Liver (tissue), 9 donors: ENCODE data around the gene MBD4. TPM values are rescaled to one million over a fixed set of nuclear protein-coding genes. Genes with fewer than 3 reads are reported as not detected.

Experiments
- DNase-seq: peaks from one replicate; pipeline ENCODE4 v3.0.0-alpha.2; 2017; ENCODE audit warnings: low spot score
- H3K27ac ChIP-seq, 2 donors: one replicate each; pipeline ENCODE4 v1.7.0; 2013; ENCODE audit warnings: inconsistent platforms in 2 of 2, low read length in 2 of 2, control low read depth in 1 of 2, low read depth in 1 of 2, mild to moderate bottlenecking in 1 of 2
- H3K27me3 ChIP-seq, 4 donors: one replicate each; pipeline versions ENCODE4 v1.6.1 to v1.7.0; 2013; ENCODE audit warnings: low read length in 3 of 4, inconsistent platforms in 1 of 4, mild to moderate bottlenecking in 1 of 4, moderate library complexity in 1 of 4; ENCODE audit not compliant: control insufficient read depth in 4 of 4, insufficient read depth in 4 of 4
- H3K36me3 ChIP-seq, 4 donors: one replicate each; pipeline versions ENCODE4 v1.6.1 to v1.7.0; 2013; ENCODE audit warnings: low read length in 3 of 4, mild to moderate bottlenecking in 3 of 4, low read depth in 1 of 4, moderate library complexity in 1 of 4; ENCODE audit not compliant: control insufficient read depth in 4 of 4, insufficient read depth in 3 of 4
- H3K4me1 ChIP-seq, 4 donors: one replicate each; pipeline versions ENCODE4 v1.6.1 to v1.7.0; 2013; ENCODE audit warnings: low read length in 3 of 4, mild to moderate bottlenecking in 3 of 4, moderate library complexity in 1 of 4; ENCODE audit not compliant: control insufficient read depth in 4 of 4, insufficient read depth in 4 of 4
- H3K4me3 ChIP-seq, 3 donors: one replicate each; pipeline versions ENCODE4 v1.6.1 to v1.7.0; 2013; ENCODE audit warnings: low read length in 3 of 3, control low read depth in 1 of 3, low read depth in 1 of 3, mild to moderate bottlenecking in 1 of 3
- H3K9ac ChIP-seq, 2 donors: one replicate each; pipeline ENCODE4 v1.7.0; 2013; ENCODE audit warnings: low read length in 2 of 2, mild to moderate bottlenecking in 2 of 2, moderate library complexity in 2 of 2, control low read depth in 1 of 2, low read depth in 1 of 2
- H3K9me3 ChIP-seq, 4 donors: one replicate each; pipeline versions ENCODE4 v1.6.1 to v1.7.0; 2013; ENCODE audit warnings: low read length in 3 of 4; ENCODE audit not compliant: control insufficient read depth in 4 of 4
- EGR1 ChIP-seq, 2 donors: IDR thresholded peaks; 2 replicates each; pipeline ENCODE4 v1.6.1; 2016 to 2018; ENCODE audit warnings: antibody characterized with exemption in 2 of 2, low read depth in 2 of 2
- FOXA1 ChIP-seq: IDR thresholded peaks from 2 replicates; pipeline ENCODE4 v1.6.1; 2016; ENCODE audit warnings: antibody characterized with exemption
- FOXA2 ChIP-seq: IDR thresholded peaks from 2 replicates; pipeline ENCODE4 v1.6.1; 2016; ENCODE audit warnings: antibody characterized with exemption
- GABPA ChIP-seq, 2 donors: IDR thresholded peaks in 1 of 2; conservative IDR thresholded peaks in 1 of 2; 2 replicates each; pipeline ENCODE4 v1.6.1; 2016; ENCODE audit warnings: antibody characterized with exemption in 2 of 2, mild to moderate bottlenecking in 1 of 2, moderate library complexity in 1 of 2
- HNF4A ChIP-seq, 2 donors: conservative IDR thresholded peaks; 2 replicates each; pipeline ENCODE4 v1.6.1; 2016; ENCODE audit warnings: antibody characterized with exemption in 2 of 2, mild to moderate bottlenecking in 2 of 2
- HNF4G ChIP-seq: IDR thresholded peaks from 2 replicates; pipeline ENCODE4 v1.6.1; 2016; ENCODE audit warnings: antibody characterized with exemption
- JUND ChIP-seq, 2 donors: IDR thresholded peaks; 2 replicates each; pipeline ENCODE4 v1.6.1; 2016; ENCODE audit warnings: antibody characterized with exemption in 2 of 2
- MAX ChIP-seq: IDR thresholded peaks from 2 replicates; pipeline ENCODE4 v1.6.1; 2016; ENCODE audit warnings: antibody characterized with exemption
- NR2F2 ChIP-seq: IDR thresholded peaks from 2 replicates; pipeline ENCODE4 v1.6.1; 2016; ENCODE audit warnings: antibody characterized with exemption
- RAD21 ChIP-seq, 2 donors: IDR thresholded peaks; 2 replicates each; pipeline ENCODE4 v1.6.1; 2016; ENCODE audit warnings: antibody characterized with exemption in 2 of 2, mild to moderate bottlenecking in 2 of 2
- REST ChIP-seq: IDR thresholded peaks from 2 replicates; pipeline ENCODE4 v1.6.1; 2016; ENCODE audit warnings: antibody characterized with exemption, mild to moderate bottlenecking
- RXRA ChIP-seq, 2 donors: IDR thresholded peaks; 2 replicates each; pipeline ENCODE4 v1.6.1; 2017 to 2018; ENCODE audit warnings: antibody characterized with exemption in 2 of 2, mild to moderate bottlenecking in 1 of 2
- SP1 ChIP-seq: IDR thresholded peaks from 2 replicates; pipeline ENCODE4 v1.6.1; 2018; ENCODE audit warnings: antibody characterized with exemption, mild to moderate bottlenecking
- TAF1 ChIP-seq: conservative IDR thresholded peaks from 2 replicates; pipeline ENCODE4 v1.6.1; 2016; ENCODE audit warnings: antibody characterized with exemption, mild to moderate bottlenecking
- YY1 ChIP-seq: IDR thresholded peaks from 2 replicates; pipeline ENCODE4 v1.6.1; 2016; ENCODE audit warnings: antibody characterized with exemption, mild to moderate bottlenecking
- WGBS: extraction: QIAGEN DNeasy Blood & Tissue Kit; methylation state at CpG from one replicate; pipeline ENCODE4 v1.1.7; 2013; 5-methylcytosine and 5-hydroxymethylcytosine counted together
- polyA plus RNA-seq, 2 donors: library from polyadenylated mRNA; stranded (reverse) in 1 of 2; unstranded in 1 of 2; fragments of 200-250 nt in 1 of 2; fragments of >200 nt in 1 of 2; fragmentation: Nextera tagmentation in 1 of 2; extraction: Ambion mirVana in 1 of 2; gene quantifications; one replicate each; pipeline versions ENCODE4 v1.2.1 to v1.2.3, GENCODE V29; 2013 to 2015
- total RNA-seq, 2 donors: library from RNA; depleted of rRNA; stranded (reverse); fragments of >200 nt; gene quantifications; one replicate each; pipeline ENCODE4 v1.2.3, GENCODE V29; 2014
- TF ChIP-seq, protein P1 (sequence below): IDR thresholded peaks from 2 replicates; pipeline ENCODE4 v1.6.1; 2016; ENCODE audit warnings: antibody characterized with exemption
- TF ChIP-seq, protein P2 (sequence below): fragments of 150-350 bp; IDR thresholded peaks from 2 replicates; pipeline ENCODE4 v1.5.1; 2017; ENCODE audit warnings: improper control_type of control experiment, low read depth, low read length; ENCODE audit not compliant: missing input control
- TF ChIP-seq, protein P3 (sequence below): IDR thresholded peaks from 2 replicates; pipeline ENCODE4 v1.6.1; 2016; ENCODE audit warnings: antibody characterized with exemption
- donor health status: healthy.
- donor health status: healthy.
- donor health status: healthy.
- donor health status: healthy.
- donor health status: healthy.

MBD4 gene
- total and polyA plus RNA-seq, 4 donors = 16.9 to 24.8 (median 17.2) TPM

DNA sequence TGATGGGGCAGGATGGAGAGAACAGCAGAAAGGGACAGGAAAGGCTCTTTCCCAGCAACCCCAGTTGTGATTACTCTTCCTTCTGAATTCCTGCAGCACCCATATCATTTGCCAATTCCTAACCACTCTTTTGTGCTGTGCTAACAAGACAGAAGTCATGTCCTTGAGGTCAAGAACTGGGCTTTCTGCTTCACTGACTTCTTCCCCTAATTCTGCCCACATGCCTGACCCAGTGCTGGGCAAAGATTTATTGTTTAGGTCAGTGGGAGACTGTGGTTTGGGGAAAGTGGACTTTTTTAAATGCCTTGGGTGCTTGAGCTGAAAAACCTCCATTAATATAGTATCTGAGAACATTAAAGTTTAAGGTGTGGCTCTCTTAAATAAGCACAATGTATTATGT lies 7.1 kb downstream of the MBD4 start:
- Histone ChIP-seq H3K36me3 (peaks cover 5 to 30% (median 25%) of the 10 kb centered on the region in 4 donors), H3K27me3 (no peaks in the 10 kb centered on the region), H3K4me3 (no peak overlapping the region), H3K9ac (peak overlapping the region in 1 of 2 donors; percentile 17), H3K27ac (peak overlapping the region; percentile 33 to 52), H3K4me1 (peaks cover 2 to 53% (median 41%) of the 10 kb centered on the region in 4 donors), H3K9me3 (no peaks in the 10 kb centered on the region)
- no peak for DNase-seq
- TF ChIP-seq JUND (IDR thresholded peaks at IDR 0.05) (no peak), RXRA (IDR thresholded peaks at IDR 0.05) (peak in 1 of 2 donors; percentile 35), FOXA1 (no peak), RAD21 (IDR thresholded peaks at IDR 0.05) (no peak), GABPA (IDR thresholded peaks at IDR 0.05 in 1 of 2, conservative IDR thresholded peaks at IDR 0.05 in 1 of 2) (no peak), SP1 (no peak), YY1 (no peak)
- TF ChIP-seq, protein P1, sequence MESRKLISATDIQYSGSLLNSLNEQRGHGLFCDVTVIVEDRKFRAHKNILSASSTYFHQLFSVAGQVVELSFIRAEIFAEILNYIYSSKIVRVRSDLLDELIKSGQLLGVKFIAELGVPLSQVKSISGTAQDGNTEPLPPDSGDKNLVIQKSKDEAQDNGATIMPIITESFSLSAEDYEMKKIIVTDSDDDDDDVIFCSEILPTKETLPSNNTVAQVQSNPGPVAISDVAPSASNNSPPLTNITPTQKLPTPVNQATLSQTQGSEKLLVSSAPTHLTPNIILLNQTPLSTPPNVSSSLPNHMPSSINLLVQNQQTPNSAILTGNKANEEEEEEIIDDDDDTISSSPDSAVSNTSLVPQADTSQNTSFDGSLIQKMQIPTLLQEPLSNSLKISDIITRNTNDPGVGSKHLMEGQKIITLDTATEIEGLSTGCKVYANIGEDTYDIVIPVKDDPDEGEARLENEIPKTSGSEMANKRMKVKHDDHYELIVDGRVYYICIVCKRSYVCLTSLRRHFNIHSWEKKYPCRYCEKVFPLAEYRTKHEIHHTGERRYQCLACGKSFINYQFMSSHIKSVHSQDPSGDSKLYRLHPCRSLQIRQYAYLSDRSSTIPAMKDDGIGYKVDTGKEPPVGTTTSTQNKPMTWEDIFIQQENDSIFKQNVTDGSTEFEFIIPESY = no peak

DNA sequence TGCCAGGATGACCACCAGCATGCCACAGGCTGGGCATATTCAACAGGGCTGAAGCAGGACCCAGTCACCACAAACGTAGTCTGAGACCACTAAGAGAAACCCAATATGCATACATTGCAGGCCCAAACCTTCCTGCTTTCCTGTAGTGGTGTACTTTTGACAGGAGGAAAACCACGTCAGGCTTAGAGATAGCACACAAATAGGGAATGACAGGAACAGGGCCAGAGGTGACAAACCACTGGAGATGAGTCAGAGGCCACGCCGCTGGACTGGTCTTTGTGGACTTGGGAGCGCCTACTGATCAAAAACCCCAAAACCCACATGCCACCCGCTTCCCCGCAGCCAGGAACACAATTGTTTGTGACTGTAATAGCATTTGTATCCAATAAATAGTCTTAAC lies 7.7 kb downstream of the MBD4 start:
- no peaks in the 10 kb centered on the region for H3K9me3 ChIP-seq
- H3K36me3 ChIP-seq = peaks cover 5 to 25% (median 22%) of the 10 kb centered on the region in 4 donors
- H3K4me1 ChIP-seq = peaks cover 2 to 52% (median 40%) of the 10 kb centered on the region in 4 donors
- no peak overlapping the region for H3K9ac ChIP-seq
- TF ChIP-seq, protein P2, sequence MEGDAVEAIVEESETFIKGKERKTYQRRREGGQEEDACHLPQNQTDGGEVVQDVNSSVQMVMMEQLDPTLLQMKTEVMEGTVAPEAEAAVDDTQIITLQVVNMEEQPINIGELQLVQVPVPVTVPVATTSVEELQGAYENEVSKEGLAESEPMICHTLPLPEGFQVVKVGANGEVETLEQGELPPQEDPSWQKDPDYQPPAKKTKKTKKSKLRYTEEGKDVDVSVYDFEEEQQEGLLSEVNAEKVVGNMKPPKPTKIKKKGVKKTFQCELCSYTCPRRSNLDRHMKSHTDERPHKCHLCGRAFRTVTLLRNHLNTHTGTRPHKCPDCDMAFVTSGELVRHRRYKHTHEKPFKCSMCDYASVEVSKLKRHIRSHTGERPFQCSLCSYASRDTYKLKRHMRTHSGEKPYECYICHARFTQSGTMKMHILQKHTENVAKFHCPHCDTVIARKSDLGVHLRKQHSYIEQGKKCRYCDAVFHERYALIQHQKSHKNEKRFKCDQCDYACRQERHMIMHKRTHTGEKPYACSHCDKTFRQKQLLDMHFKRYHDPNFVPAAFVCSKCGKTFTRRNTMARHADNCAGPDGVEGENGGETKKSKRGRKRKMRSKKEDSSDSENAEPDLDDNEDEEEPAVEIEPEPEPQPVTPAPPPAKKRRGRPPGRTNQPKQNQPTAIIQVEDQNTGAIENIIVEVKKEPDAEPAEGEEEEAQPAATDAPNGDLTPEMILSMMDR = no peak
- TF ChIP-seq FOXA2 (no peak), GABPA (IDR thresholded peaks at IDR 0.05 in 1 of 2, conservative IDR thresholded peaks at IDR 0.05 in 1 of 2) (no peak), RXRA (IDR thresholded peaks at IDR 0.05) (peak; percentile 48 to 84), FOXA1 (no peak), REST (no peak), SP1 (peak; percentile 61), RAD21 (IDR thresholded peaks at IDR 0.05) (peak in 1 of 2 donors; percentile 10), HNF4G (no peak), NR2F2 (peak; percentile 57), EGR1 (IDR thresholded peaks at IDR 0.05; ENCODE audit: low read depth in 2 of 2) (no peak), YY1 (no peak), JUND (IDR thresholded peaks at IDR 0.05) (peak; percentile 92 to 93), MAX (no peak), TAF1 (no peak), HNF4A (conservative IDR thresholded peaks at IDR 0.05) (peak; percentile 84 to 90)
- TF ChIP-seq, protein P3, sequence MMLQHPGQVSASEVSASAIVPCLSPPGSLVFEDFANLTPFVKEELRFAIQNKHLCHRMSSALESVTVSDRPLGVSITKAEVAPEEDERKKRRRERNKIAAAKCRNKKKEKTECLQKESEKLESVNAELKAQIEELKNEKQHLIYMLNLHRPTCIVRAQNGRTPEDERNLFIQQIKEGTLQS = peak; percentile 87
- TF ChIP-seq, protein P1 = no peak
- peak overlapping the region; percentile 40 to 52 for H3K27ac ChIP-seq
- WGBS = 62% methylated on average over 7 of the region's 7 CpGs
- H3K4me3 ChIP-seq = no peak overlapping the region
- no peak for DNase-seq
- no peaks in the 10 kb centered on the region for H3K27me3 ChIP-seq
